Measurements from ENCODE around the gene ASTE1. TPM values are rescaled to one million over a fixed set of nuclear protein-coding genes. Genes with fewer than 3 reads are reported as not detected.

Gene ASTE1
- total and polyA plus RNA-seq, 9 of the 15 experiments (the other 6 are each of a cell fraction or from before 2014, with no cell fraction given), result 3.5 to 12.1 (median 6.9) TPM

DNA sequence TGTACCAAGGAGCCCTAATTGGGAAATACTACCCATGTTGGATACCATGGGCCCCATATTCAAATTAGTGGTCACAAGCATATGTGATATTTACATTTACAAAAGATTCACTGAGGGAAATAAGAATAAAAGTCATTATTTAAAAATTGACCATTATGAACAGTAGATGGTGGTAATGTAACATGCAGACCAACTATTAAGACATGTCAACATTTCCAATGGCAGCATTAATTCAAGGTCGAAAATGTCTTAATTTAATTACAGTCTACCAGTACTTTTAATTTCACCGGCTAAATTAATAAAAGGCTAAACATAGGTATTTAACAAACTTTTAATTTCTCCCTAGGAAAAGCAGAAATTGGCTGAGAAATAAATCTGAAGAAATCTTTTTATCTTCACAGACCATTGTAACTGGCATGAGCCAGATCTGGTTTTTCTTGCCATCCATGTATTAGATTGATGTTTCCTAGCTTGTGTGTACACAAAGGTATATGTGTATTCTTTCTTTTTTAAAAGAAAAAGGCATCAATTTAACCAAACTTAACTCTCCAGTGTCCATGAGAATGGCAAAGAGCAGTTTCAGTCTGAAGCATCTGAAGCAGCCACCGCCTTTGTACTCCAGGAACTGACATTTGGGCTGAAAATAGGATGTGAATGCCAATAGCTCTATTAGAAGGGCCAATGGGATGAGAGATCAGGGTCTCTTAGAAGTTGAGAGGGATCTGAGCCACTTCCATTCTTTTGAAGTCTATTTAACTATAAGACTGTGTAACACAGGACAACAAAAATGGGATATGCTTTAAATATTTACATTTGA is 26.6 kb upstream of the ASTE1 start (continued):
- TF ChIP-seq, protein P1, sequence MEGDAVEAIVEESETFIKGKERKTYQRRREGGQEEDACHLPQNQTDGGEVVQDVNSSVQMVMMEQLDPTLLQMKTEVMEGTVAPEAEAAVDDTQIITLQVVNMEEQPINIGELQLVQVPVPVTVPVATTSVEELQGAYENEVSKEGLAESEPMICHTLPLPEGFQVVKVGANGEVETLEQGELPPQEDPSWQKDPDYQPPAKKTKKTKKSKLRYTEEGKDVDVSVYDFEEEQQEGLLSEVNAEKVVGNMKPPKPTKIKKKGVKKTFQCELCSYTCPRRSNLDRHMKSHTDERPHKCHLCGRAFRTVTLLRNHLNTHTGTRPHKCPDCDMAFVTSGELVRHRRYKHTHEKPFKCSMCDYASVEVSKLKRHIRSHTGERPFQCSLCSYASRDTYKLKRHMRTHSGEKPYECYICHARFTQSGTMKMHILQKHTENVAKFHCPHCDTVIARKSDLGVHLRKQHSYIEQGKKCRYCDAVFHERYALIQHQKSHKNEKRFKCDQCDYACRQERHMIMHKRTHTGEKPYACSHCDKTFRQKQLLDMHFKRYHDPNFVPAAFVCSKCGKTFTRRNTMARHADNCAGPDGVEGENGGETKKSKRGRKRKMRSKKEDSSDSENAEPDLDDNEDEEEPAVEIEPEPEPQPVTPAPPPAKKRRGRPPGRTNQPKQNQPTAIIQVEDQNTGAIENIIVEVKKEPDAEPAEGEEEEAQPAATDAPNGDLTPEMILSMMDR (IDR thresholded peaks at IDR 0.05 in 2 of 3, conservative IDR thresholded peaks at IDR 0.05 in 1 of 3; ENCODE audit: insufficient read depth in 2 of 3, low read depth in 1 of 3, low read length in 3 of 3), result peak in 1 of 3 experiments; percentile 49; a peak in 2 of 6 replicates

DNA sequence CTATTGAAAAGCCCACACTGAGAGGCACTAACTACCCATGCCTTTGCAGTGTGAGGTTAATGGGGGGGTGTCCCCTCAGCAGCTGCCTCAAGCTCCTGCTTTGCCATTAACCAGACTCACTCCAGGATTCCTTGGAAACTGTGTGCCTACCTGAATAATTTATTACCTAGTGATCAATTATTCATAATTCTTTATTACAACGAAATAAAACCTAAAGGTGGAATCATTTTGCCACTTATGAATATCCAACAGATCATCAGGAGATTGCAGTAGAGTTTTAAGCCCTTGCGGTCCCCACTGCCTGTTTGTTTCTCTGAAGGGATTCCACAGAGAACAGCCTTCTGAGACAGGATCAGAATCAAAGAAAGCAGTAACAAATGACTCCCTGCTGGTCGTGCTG is 23.4 kb upstream of the ASTE1 start:
- Histone ChIP-seq H3K9me3 (replicated peaks; ENCODE audit: control insufficient read depth, insufficient read depth, low read depth, low read length) (no peaks in the 10 kb centered on the region), H3K27me3 (ENCODE audit: control insufficient read depth in 2 of 2, insufficient read depth in 2 of 2, low read length in 2 of 2) (no peaks in the 10 kb centered on the region), H3K4me3 (no peak overlapping the region), H3K9ac (ENCODE audit: insufficient read depth in 1 of 2, low read depth in 2 of 2, low read length in 2 of 2) (no peak overlapping the region), H3K4me2 (ENCODE audit: insufficient read depth, low read length) (no peak overlapping the region), H4K20me1 (replicated peaks; ENCODE audit: control insufficient read depth, insufficient read depth, low read length) (no peaks in the 10 kb centered on the region), H3K36me3 (ENCODE audit: control insufficient read depth, insufficient read depth, low read length) (no peaks in the 10 kb centered on the region), H3K27ac (ENCODE audit: extremely low read depth, low read depth, low read length) (no peak overlapping the region), H3K79me2 (ENCODE audit: control insufficient read depth, insufficient read depth, low read length) (no peaks in the 10 kb centered on the region), H3K4me1 (replicated peaks in 1 of 2; ENCODE audit: control insufficient read depth in 2 of 2, insufficient read depth in 2 of 2, low read length in 2 of 2) (no peaks in the 10 kb centered on the region), H3K9me1 (ENCODE audit: control insufficient read depth, insufficient read depth, low read length) (no peaks in the 10 kb centered on the region), H2AFZ (ENCODE audit: low read depth, low read length) (no peak overlapping the region)
- intact Hi-C loops (cut with micrococcal nuclease), result no loop called here
- FAIRE-seq, result no peak
- ATAC-seq, result no peak
- no peak for DNase-seq (ENCODE audit: extremely low read depth in 1 of 4, low spot score in 3 of 4)
- ChIA-PET CTCF (ENCODE audit: low intra/inter-chr PET ratio) (no interaction called here), POLR2A (no interaction called here)
- 0% methylated on average over 2 of the region's 3 CpGs for WGBS (ENCODE audit: insufficient coverage, low coverage, missing lambda C conversion rate)
- in situ Hi-C loops (cut with MboI), result no loop called here
- no TSS peak for BruUV-seq (replicated peaks)
- no peak for TF ChIP-seq CHCHD3 (CRISPR knock-in tag; IDR thresholded peaks at IDR 0.05)
- no peak for TF ChIP-seq BRCA1 (IDR thresholded peaks at IDR 0.05)
- TF ChIP-seq BRCA1 (CRISPR knock-in tag; IDR thresholded peaks at IDR 0.05), result no peak
- TF ChIP-seq, protein P1 (IDR thresholded peaks at IDR 0.05 in 2 of 3, conservative IDR thresholded peaks at IDR 0.05 in 1 of 3; ENCODE audit: insufficient read depth in 2 of 3, low read depth in 1 of 3, low read length in 3 of 3), result no peak
- no peak for TF ChIP-seq POLR2B (IDR thresholded peaks at IDR 0.05; ENCODE audit: low read depth, partially characterized antibody)
- no peak for TF ChIP-seq SNRNP70 (optimal IDR thresholded peaks at IDR 0.05; ENCODE audit: low read depth, low read length)
- TF ChIP-seq ZNF507 (tag; conservative IDR thresholded peaks at IDR 0.05), result no peak
- no peak for TF ChIP-seq CBX2 (IDR thresholded peaks at IDR 0.05; ENCODE audit: insufficient read depth, low read length, poor library complexity, severe bottlenecking)
- TF ChIP-seq ZNF282 (CRISPR knock-in tag; IDR thresholded peaks at IDR 0.05), result no peak
- no peak for TF ChIP-seq CBX5 (IDR thresholded peaks at IDR 0.05; ENCODE audit: borderline replicate concordance, low read depth)
- TF ChIP-seq CEBPG (CRISPR knock-in tag; IDR thresholded peaks at IDR 0.05), result no peak
- no peak for TF ChIP-seq CEBPG (tag; conservative IDR thresholded peaks at IDR 0.05 in 1 of 2, IDR thresholded peaks at IDR 0.05 in 1 of 2)
- TF ChIP-seq NCOA2 (IDR thresholded peaks at IDR 0.05; ENCODE audit: partially characterized antibody in 2 of 2), result no peak
- TF ChIP-seq ZNF77 (CRISPR knock-in tag; IDR thresholded peaks at IDR 0.05), result no peak
- TF ChIP-seq NR2C2 (CRISPR knock-in tag; IDR thresholded peaks at IDR 0.05), result no peak
- TF ChIP-seq NR2C2 (tag; IDR thresholded peaks at IDR 0.05), result no peak
- no peak for TF ChIP-seq ZC3H11A (IDR thresholded peaks at IDR 0.05; ENCODE audit: low read depth, low read length)
- TF ChIP-seq ZKSCAN8 (CRISPR knock-in tag; IDR thresholded peaks at IDR 0.05), result no peak

All from K562 (cell line).